ENCODE results near the gene TBC1D22A.

- TF ChIP-seq, protein P1, sequence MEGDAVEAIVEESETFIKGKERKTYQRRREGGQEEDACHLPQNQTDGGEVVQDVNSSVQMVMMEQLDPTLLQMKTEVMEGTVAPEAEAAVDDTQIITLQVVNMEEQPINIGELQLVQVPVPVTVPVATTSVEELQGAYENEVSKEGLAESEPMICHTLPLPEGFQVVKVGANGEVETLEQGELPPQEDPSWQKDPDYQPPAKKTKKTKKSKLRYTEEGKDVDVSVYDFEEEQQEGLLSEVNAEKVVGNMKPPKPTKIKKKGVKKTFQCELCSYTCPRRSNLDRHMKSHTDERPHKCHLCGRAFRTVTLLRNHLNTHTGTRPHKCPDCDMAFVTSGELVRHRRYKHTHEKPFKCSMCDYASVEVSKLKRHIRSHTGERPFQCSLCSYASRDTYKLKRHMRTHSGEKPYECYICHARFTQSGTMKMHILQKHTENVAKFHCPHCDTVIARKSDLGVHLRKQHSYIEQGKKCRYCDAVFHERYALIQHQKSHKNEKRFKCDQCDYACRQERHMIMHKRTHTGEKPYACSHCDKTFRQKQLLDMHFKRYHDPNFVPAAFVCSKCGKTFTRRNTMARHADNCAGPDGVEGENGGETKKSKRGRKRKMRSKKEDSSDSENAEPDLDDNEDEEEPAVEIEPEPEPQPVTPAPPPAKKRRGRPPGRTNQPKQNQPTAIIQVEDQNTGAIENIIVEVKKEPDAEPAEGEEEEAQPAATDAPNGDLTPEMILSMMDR (IDR thresholded peaks at IDR 0.05): no peak
- TF ChIP-seq EZH2 (IDR thresholded peaks at IDR 0.05): no peak
Measured at GRCh38 chr22:47095395-47096122, 333.1 kb downstream of the TBC1D22A start.

Measured in neural progenitor cell (in vitro differentiated cells).